ENCODE measurements around the gene ZNF608. TPM values are rescaled to one million over a fixed set of nuclear protein-coding genes. Genes with fewer than 3 reads are reported as not detected.

The ZNF608 gene
- total RNA-seq, 1 donor from 2014 or later, result 88.0 TPM

- Mint-ChIP-seq H3K27me3 (ENCODE audit: unreplicated experiment) (peaks cover 2% of the 10 kb centered on the region), H3K9me3 (ENCODE audit: unreplicated experiment) (no peaks in the 10 kb centered on the region), H3K4me1 (ENCODE audit: unreplicated experiment) (peaks cover 43% of the 10 kb centered on the region), H3K27ac (ENCODE audit: unreplicated experiment) (peak overlapping the region; percentile 1), H3K4me3 (ENCODE audit: unreplicated experiment) (no peak overlapping the region), H3K36me3 (ENCODE audit: low read depth, unreplicated experiment) (peaks cover 6% of the 10 kb centered on the region)
- no peak for TF ChIP-seq CTCF (IDR thresholded peaks at IDR 0.05; ENCODE audit: unreplicated experiment)
- DNase-seq (ENCODE audit: low spot score), result no peak
Measured at GRCh38 chr5:124724357-124725039, 21.9 kb downstream of the ZNF608 start.

DNA sequence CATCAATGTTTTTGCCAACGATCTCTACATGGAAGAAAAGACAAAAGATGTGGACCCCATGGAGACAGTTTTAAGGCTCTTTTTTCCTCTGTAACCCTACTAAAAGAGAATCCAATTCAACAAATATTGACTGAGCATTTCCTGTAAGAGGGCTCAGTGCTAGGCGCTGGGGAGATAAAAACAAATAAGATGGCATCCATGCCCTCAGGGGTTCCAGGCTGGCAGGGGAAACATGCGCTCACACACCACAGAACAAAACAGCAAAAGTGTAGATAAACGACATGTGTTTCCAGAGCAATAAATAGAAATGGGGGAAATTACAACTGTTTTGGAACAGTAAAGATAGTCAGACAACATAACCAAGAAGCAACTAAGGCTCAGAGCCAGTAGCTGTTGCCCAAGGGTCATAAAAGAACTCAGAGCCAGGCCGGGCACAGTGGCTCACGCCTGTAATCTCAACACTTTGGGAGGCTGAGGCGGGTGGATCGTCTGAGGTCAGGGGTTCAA, 25.2 kb downstream of the ZNF608 start:
- H3K4me1 Mint-ChIP-seq (ENCODE audit: unreplicated experiment), result peaks cover 31% of the 10 kb centered on the region
- no peaks in the 10 kb centered on the region for H3K27me3 Mint-ChIP-seq (ENCODE audit: unreplicated experiment)
- H3K27ac Mint-ChIP-seq (ENCODE audit: unreplicated experiment), result no peak overlapping the region
- H3K4me3 Mint-ChIP-seq (ENCODE audit: unreplicated experiment), result no peak overlapping the region
- no peak for TF ChIP-seq CTCF (IDR thresholded peaks at IDR 0.05; ENCODE audit: unreplicated experiment)
- H3K36me3 Mint-ChIP-seq (ENCODE audit: low read depth, unreplicated experiment), result peaks cover 6% of the 10 kb centered on the region
- DNase-seq (ENCODE audit: low spot score), result no peak
- no peaks in the 10 kb centered on the region for H3K9me3 Mint-ChIP-seq (ENCODE audit: unreplicated experiment)

GRCh38 chr5:124720593-124720992, 25.8 kb downstream of the ZNF608 start:
- no peak for DNase-seq (ENCODE audit: low spot score)
- no peaks in the 10 kb centered on the region for H3K27me3 Mint-ChIP-seq (ENCODE audit: unreplicated experiment)
- H3K36me3 Mint-ChIP-seq (ENCODE audit: low read depth, unreplicated experiment), result peaks cover 3% of the 10 kb centered on the region
- no peaks in the 10 kb centered on the region for H3K9me3 Mint-ChIP-seq (ENCODE audit: unreplicated experiment)
- no peak overlapping the region for H3K27ac Mint-ChIP-seq (ENCODE audit: unreplicated experiment)
- no peak overlapping the region for H3K4me3 Mint-ChIP-seq (ENCODE audit: unreplicated experiment)
- TF ChIP-seq CTCF (IDR thresholded peaks at IDR 0.05; ENCODE audit: unreplicated experiment), result no peak
- H3K4me1 Mint-ChIP-seq (ENCODE audit: unreplicated experiment), result peaks cover 25% of the 10 kb centered on the region

- TF ChIP-seq CTCF (IDR thresholded peaks at IDR 0.05; ENCODE audit: unreplicated experiment), result no peak
- no peaks in the 10 kb centered on the region for H3K27me3 Mint-ChIP-seq (ENCODE audit: unreplicated experiment)
- no peak for DNase-seq (ENCODE audit: low spot score)
- H3K4me3 Mint-ChIP-seq (ENCODE audit: unreplicated experiment), result no peak overlapping the region
- peaks cover 3% of the 10 kb centered on the region for H3K36me3 Mint-ChIP-seq (ENCODE audit: low read depth, unreplicated experiment)
- H3K4me1 Mint-ChIP-seq (ENCODE audit: unreplicated experiment), result peaks cover 22% of the 10 kb centered on the region
- no peaks in the 10 kb centered on the region for H3K9me3 Mint-ChIP-seq (ENCODE audit: unreplicated experiment)
- H3K27ac Mint-ChIP-seq (ENCODE audit: unreplicated experiment), result no peak overlapping the region
Measured at GRCh38 chr5:124719113-124719967, 27.1 kb downstream of the ZNF608 start.
